ENCODE results near the gene NEK11. TPM values are rescaled to one million over a fixed set of nuclear protein-coding genes. Genes with fewer than 3 reads are reported as not detected.
A peak's percentile ranks its signal among the peaks of the same experiment; 100 is the strongest.

Gene NEK11
- total and polyA plus RNA-seq, 12 donors = 5.2 to 19.8 (median 9.8) TPM

GRCh38 chr3:131224886-131225550 lies 198.3 kb downstream of the NEK11 start:
- Histone ChIP-seq H3K27ac (no peak overlapping the region), H3K4me3 (no peak overlapping the region), H3K36me3 (replicated peaks in 1 of 2) (no peaks in the 10 kb centered on the region), H3K4me1 (replicated peaks in 1 of 2) (no peaks in the 10 kb centered on the region), H3K27me3 (no peaks in the 10 kb centered on the region), H3K9me3 (replicated peaks in 1 of 3) (no peaks in the 10 kb centered on the region)
- DNase-seq = no peak
- 86 to 92% (median 87%) methylated on average over 5 of the region's 5 CpGs for WGBS, 4 donors
- no peak for TF ChIP-seq POLR2A (IDR thresholded peaks at IDR 0.05)
- TF ChIP-seq CTCF (IDR thresholded peaks at IDR 0.05) = no peak
- intact Hi-C loops (cut with DNase I) = no loop called here

- Histone ChIP-seq H3K4me1 (replicated peaks in 1 of 2) (no peaks in the 10 kb centered on the region), H3K4me3 (no peak overlapping the region), H3K36me3 (replicated peaks in 1 of 2) (no peaks in the 10 kb centered on the region), H3K27ac (no peak overlapping the region), H3K9me3 (replicated peaks in 1 of 3) (no peaks in the 10 kb centered on the region), H3K27me3 (no peaks in the 10 kb centered on the region)
- intact Hi-C loops (cut with DNase I) = no loop called here
- no peak for TF ChIP-seq POLR2A (IDR thresholded peaks at IDR 0.05)
- TF ChIP-seq CTCF (IDR thresholded peaks at IDR 0.05) = no peak
- 85 to 89% (median 86%) methylated on average over 3 of the region's 3 CpGs for WGBS, 4 donors
- no peak for DNase-seq
Observed at GRCh38 chr3:131228522-131228921, 201.8 kb downstream of the NEK11 start.

GRCh38 chr3:131231710-131232389 lies 205.2 kb downstream of the NEK11 start:
- H3K27ac ChIP-seq = no peak overlapping the region
- intact Hi-C loops (cut with DNase I) = no loop called here
- TF ChIP-seq CTCF (IDR thresholded peaks at IDR 0.05) (peak in 1 of 6 experiments; percentile 14), POLR2A (IDR thresholded peaks at IDR 0.05) (no peak)
- 67 to 86% (median 75%) methylated on average over 3 of the region's 3 CpGs for WGBS, 4 donors
- H3K36me3 ChIP-seq (replicated peaks in 1 of 2) = no peaks in the 10 kb centered on the region
- peak in 1 of 7 donors; percentile 53 for DNase-seq
- H3K4me3 ChIP-seq = no peak overlapping the region
- no peaks in the 10 kb centered on the region for H3K9me3 ChIP-seq (replicated peaks in 1 of 3)
- no peaks in the 10 kb centered on the region for H3K4me1 ChIP-seq (replicated peaks in 1 of 2)
- no peaks in the 10 kb centered on the region for H3K27me3 ChIP-seq

GRCh38 chr3:131232711-131233267 lies 206.1 kb downstream of the NEK11 start:
- intact Hi-C loops (cut with DNase I) = no loop called here
- H3K4me3 ChIP-seq = no peak overlapping the region

More at GRCh38 chr3:131232711-131233267, 206.1 kb downstream of the NEK11 start:
- no peak overlapping the region for H3K27ac ChIP-seq
- 80 to 96% (median 95%) methylated on average over 2 to 3 of the region's 3 CpGs for WGBS, 4 donors
- no peak for DNase-seq
- no peaks in the 10 kb centered on the region for H3K9me3 ChIP-seq (replicated peaks in 1 of 3)
- TF ChIP-seq CTCF (IDR thresholded peaks at IDR 0.05) (no peak), POLR2A (IDR thresholded peaks at IDR 0.05) (no peak)
- H3K4me1 ChIP-seq (replicated peaks in 1 of 2) = no peaks in the 10 kb centered on the region
- H3K36me3 ChIP-seq (replicated peaks in 1 of 2) = no peaks in the 10 kb centered on the region
- H3K27me3 ChIP-seq = no peaks in the 10 kb centered on the region
